H4 (cell line): ENCODE measurements around the gene PSPC1. TPM values are rescaled to one million over a fixed set of nuclear protein-coding genes. Genes with fewer than 3 reads are reported as not detected.
A peak's percentile ranks its signal among the peaks of the same experiment; 100 is the strongest.
"Not testable (repeated sequence)": the region's sequence is repeated elsewhere in the genome, so short reads cannot be mapped to it uniquely, and the experiment has no call there.

Source experiments
- DNase-seq: peaks from one replicate; pipeline ENCODE4 v3.0.0-alpha.2; 2015; ENCODE audit warnings: low spot score
- total RNA-seq: library from RNA; depleted of rRNA; stranded (reverse); fragments of >200 nt; shearing (Covaris generic); gene quantifications from 2 replicates; pipeline ENCODE4 v1.2.3, GENCODE V29; 2014

Gene PSPC1
- total RNA-seq, 1 experiment from 2014 or later: 27.6 TPM

DNA sequence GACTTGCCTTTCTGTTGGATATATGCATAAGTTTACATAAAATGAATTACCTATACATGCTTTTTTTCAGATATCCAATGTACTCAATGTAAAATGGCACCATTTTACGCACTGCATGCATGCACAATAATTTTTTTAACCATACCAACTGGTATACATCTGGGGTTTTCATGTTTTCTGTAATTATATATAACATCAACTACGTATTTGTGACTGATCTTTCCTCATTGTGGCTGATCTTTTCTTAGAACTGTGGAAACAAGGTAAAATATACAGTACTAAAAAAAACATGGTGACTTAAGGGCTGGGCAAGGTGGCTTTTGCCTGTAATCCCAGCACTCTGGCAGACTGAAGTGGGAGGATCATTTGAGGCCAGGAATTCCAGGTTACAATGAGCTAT, 18.5 kb downstream of the PSPC1 start:
- no peak for DNase-seq

- no peak for DNase-seq
These were observed 19.1 kb downstream of the PSPC1 start for GRCh38 chr13:19763618-19764017.

DNA sequence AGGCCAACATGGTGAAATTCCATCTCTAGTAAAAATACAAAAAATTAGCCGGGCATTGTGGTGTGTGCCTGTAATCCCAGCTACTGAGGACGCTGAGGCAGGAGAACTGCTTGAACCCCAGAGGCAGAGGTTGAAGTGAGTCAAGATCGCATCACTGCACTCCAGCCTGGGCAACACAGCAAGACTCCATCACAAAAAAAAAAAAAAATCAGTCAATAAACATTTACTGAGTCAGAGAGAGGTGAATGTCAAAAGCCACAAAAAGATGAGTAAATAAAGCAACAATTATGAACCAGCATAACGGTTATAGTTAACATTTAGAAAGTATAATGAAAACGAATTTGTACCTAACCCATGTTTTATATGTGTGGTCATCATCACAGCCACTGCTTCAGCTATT, 23.1 kb downstream of the PSPC1 start:
- DNase-seq: no peak

DNA sequence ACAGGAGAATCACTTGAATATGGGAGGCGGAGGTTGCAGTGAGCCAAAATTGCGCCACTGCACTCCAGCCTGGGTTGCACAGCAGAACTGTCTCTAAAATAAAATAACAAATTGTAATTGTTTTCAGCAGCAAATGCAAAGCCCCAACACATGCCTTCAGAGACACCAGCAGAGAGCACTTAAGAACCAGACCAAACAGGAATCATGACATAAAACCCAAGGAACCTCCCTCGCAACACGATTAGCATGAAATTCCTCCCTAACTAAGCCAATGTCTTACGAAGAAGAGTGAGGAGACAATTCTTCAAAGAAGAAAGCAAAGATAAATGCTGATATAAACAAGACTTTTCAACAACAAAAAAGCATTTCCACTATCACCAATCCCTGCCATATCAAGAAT, 40.1 kb downstream of the PSPC1 start:
- no peak for DNase-seq

- DNase-seq: no peak
These were observed 44.7 kb downstream of the PSPC1 start for GRCh38 chr13:19737844-19738557.

GRCh38 chr13:19726611-19727010, 56.1 kb downstream of the PSPC1 start:
- no peak for DNase-seq

GRCh38 chr13:19725320-19725719, 57.4 kb downstream of the PSPC1 start:
- DNase-seq: no peak

GRCh38 chr13:19720039-19720438, 62.7 kb downstream of the PSPC1 start:
- no peak for DNase-seq

- DNase-seq: peak; percentile 25
These were observed 69.4 kb downstream of the PSPC1 start for GRCh38 chr13:19713186-19713965.

DNA sequence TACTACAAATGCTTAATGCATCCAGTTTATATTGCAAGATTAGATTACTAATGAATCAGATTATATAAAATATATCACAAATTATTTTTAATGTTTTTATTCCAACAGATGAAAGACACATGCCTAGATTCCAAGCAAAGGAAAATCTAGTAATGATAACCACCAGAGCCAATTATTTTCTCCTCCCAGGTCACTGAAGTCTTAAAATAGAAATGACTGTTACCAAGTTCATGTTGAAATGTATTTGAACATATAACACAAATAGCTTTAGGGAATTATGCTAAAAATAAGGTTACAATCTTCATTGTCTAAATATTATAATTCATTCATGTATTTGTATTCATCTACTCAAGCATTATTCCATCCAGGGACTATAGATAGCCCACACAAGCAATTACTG, 73.0 kb downstream of the PSPC1 start:
- not testable (repeated sequence) for DNase-seq

DNA sequence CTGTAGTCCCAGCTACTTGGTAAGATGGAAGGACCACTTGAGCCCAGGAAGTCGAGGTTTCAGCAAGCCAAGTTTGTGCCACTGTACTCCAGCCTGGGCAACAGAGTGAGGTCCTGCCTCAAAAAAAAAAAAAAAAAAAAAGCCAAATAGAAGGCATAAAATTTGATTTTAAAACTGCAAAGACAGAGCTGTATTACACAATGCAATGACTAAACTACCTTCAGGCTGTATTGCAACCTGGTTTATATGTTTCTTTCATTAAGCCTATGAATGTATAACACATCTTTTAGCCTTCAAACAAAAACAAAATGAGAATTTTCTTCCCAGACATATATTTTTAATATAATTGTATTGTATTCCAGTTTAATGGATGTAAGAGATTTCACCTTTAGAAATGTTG, 73.7 kb downstream of the PSPC1 start:
- not testable (repeated sequence) for DNase-seq

DNA sequence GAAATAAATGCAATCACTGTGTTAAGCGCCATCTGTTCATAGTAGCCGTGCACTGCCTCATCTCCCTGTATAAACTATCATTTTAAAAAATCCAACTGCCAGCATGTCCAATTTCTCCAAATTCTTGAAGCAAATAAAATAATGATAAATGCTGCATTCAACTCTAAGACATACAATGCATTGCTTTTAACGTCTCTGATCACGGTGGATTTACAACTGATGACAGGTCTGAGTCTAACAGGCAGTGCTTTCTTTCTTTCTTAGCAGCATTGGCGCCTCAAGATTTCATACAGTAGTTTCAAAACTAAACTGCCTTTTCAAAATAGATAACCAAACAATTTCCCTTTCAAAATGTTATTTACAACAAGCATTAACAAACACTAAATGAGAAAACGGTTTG, 78.5 kb downstream of the PSPC1 start:
- not testable (repeated sequence) for DNase-seq

DNA sequence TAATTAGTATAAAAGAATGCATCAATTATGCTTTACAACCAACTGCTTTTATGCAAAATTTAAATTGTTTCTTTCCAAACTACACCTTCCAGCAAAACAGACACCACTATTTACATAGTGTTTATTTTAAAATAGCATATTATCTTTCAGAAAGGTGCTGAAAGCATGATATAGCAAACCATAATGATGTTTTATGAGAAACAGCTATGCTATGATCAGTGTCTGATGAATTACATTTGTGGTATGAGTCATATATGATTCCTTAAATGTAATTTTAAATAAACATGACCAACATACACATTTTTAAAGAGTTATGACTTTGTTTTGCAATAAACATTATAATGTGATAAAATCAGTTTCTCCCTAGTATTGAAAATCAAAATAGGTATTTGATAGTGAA, 81.1 kb downstream of the PSPC1 start:
- not testable (repeated sequence) for DNase-seq

DNA sequence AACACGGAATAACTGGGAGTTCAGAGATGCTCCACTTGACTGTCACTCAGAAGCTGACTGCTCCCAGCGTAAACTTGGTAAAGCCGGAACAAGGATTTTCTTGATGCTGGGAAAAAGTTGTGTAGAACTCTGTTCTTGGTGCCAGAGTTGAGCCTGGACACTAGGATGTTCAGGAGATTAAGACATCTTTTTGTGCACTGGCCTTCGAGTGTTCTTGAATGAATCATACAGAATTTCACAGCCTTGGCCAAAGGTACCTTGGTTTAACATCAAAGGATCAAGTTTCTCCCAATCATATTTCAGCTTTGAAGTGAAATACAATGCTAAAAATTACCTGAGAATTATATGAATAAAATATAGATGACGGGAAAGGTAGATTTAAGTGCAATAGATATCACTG, 81.8 kb downstream of the PSPC1 start:
- DNase-seq: not testable (repeated sequence)

- DNase-seq: no peak
These were observed 86.9 kb downstream of the PSPC1 start for GRCh38 chr13:19695829-19696228.

DNA sequence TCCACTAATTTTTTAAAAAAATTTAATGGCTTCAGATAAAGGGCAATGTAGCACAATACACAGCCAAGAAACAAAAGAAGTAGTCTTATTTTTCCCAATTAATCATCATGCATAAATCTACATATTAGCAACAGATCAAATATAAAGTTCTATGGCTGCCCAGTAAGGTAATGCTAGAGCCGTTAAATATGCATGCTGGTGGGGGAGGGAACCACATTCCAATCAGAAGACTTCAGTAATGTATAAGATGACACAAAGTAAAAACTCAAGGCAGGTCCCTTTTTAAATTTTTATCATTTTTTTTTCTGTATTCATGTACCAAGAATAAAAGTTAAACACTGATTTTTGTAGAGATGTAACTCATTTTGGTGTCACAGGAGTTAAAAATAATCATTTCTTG, 87.3 kb downstream of the PSPC1 start:
- DNase-seq: no peak

DNA sequence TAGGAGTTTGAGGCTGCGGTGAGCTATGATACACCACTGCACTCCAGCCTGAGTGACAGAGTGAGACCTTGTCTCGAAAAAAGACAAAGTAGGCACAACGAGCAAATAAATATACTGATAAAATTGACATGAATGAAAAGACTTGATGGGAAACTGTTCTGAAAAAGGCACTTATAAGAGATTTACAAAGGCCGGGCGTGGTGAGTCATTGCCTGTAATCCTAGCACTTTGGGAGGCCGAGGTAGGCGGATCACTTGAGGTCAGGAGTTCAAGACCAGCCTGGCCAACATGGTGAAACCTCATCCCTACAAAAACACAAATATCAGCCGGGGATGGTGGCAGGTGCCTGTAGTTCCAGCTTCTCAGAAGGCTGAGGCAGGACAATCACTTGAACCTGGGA, 91.3 kb downstream of the PSPC1 start:
- peak; percentile 3 for DNase-seq

DNA sequence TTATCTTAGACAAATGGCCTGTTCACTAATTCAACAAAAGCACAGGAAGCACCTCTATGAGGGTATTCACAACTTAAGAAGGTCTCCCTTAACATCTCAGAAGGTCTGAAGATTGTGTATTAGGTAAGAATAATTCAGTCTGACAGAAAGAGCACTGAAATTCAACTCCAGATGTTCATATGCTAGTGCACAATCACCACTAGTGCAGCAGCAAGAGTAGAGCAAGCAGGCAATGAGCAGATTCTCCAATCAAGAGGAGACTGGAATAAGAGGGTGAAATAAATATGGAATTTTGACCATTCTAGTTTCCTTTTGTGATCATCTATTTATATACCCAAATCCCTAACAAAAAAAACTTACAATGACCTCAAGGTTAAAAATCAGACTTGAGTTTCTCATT, 97.3 kb downstream of the PSPC1 start:
- DNase-seq: no peak

- DNase-seq: no peak
These were observed 97.7 kb downstream of the PSPC1 start for GRCh38 chr13:19685034-19685433.

GRCh38 chr13:19681517-19681916, 101.2 kb downstream of the PSPC1 start:
- no peak for DNase-seq

GRCh38 chr13:19680751-19681150, 102.0 kb downstream of the PSPC1 start:
- DNase-seq: no peak

DNA sequence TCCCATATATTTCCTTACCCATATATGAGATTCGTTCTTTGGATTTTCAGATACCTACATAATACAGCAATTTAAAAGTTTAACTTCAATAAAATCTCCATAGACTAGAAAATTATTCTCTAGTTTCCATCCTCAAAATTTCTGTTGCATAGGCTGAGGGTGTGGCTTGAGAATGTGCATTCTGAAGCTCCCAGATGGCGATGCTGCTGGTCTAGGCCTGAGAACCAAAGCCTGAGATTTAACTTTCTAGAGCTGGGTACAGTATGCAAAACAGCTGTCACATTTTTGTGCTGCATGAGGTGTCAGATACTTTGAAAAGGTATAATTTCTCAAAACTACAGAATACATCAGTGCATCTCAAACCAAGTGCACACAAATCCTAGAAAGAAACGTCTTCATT, 106.6 kb downstream of the PSPC1 start:
- DNase-seq: no peak

DNA sequence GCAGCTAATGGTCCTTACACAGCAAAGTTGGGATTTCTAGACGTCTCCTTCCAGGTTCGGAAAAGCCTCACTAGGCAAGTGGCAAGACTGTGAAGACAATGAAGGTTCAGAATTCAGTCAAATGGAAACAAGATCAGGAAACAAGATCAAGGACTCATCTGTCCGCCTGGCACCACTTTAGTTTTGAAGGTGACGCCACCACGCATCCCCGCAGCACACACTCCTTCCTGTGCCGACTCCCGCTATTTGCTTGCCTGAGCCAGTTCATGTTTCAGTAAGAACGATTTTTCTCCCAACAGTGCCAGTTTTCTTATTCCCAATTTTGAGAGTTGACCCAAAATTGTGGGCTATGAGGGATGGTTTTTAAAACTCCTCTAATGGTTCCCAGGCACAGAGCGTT, 107.8 kb downstream of the PSPC1 start:
- DNase-seq: no peak
